CD14-positive monocyte (primary cell): ENCODE measurements around the gene ARSK. TPM values are rescaled to one million over a fixed set of nuclear protein-coding genes. Genes with fewer than 3 reads are reported as not detected.

Experiments
- DNase-seq, 3 donors: peaks; one replicate each; pipeline ENCODE4 v3.0.0-alpha.2; 2011 to 2022
- H2AFZ ChIP-seq: 2 replicates; pipeline ENCODE4 v1.6.0; 2012; ENCODE audit warnings: mild to moderate bottlenecking, low read depth, low read length, inconsistent platforms; ENCODE audit not compliant: insufficient read depth, poor library complexity, severe bottlenecking
- H3K27ac ChIP-seq, 2 donors: 1 replicate in 1 of 2; 2 replicates in 1 of 2; pipeline ENCODE4 v1.5.1; 2012 to 2013; ENCODE audit warnings: low read length in 2 of 2, control low read depth in 1 of 2, inconsistent platforms in 1 of 2, low read depth in 1 of 2, mild to moderate bottlenecking in 1 of 2
- H3K27me3 ChIP-seq, 2 donors: one replicate each; pipeline versions ENCODE4 v1.6.0 to v1.6.1; 2011 to 2013; ENCODE audit warnings: low read length in 2 of 2; ENCODE audit not compliant: control insufficient read depth in 2 of 2, insufficient read depth in 2 of 2
- H3K36me3 ChIP-seq, 2 donors: replicated peaks in 1 of 2; 1 replicate in 1 of 2; 2 replicates in 1 of 2; pipeline versions ENCODE4 v1.5.1 to v1.6.1; 2012 to 2013; ENCODE audit warnings: low read length in 2 of 2, control low read depth in 1 of 2, inconsistent platforms in 1 of 2, mild to moderate bottlenecking in 1 of 2; ENCODE audit not compliant: insufficient read depth in 2 of 2, control insufficient read depth in 1 of 2
- H3K4me1 ChIP-seq, 2 donors: 1 replicate in 1 of 2; 2 replicates in 1 of 2; pipeline versions ENCODE4 v1.5.1 to v1.6.1; 2012 to 2013; ENCODE audit warnings: low read length in 2 of 2, control low read depth in 1 of 2, inconsistent platforms in 1 of 2, mild to moderate bottlenecking in 1 of 2, moderate library complexity in 1 of 2; ENCODE audit not compliant: insufficient read depth in 2 of 2, control insufficient read depth in 1 of 2
- H3K4me2 ChIP-seq: replicated peaks from 2 replicates; pipeline ENCODE3; 2012; ENCODE audit warnings: low read length, moderate library complexity, mild to moderate bottlenecking; ENCODE audit not compliant: poor library complexity, severe bottlenecking; ENCODE audit errors: extremely low read depth
- H3K4me3 ChIP-seq, 3 experiments: fragments of 200-600 bp in 1 of 3; sonication (generic) in 1 of 3; replicated peaks in 1 of 3; 1 replicate in 2 of 3; 2 replicates in 1 of 3; pipeline ENCODE4 v1.5.1; 2011 to 2013; ENCODE audit warnings: low read length in 3 of 3, mild to moderate bottlenecking in 3 of 3, control low read depth in 2 of 3, low read depth in 2 of 3, inconsistent platforms in 1 of 3, moderate library complexity in 1 of 3
- H3K79me2 ChIP-seq: 2 replicates; pipeline ENCODE4 v1.6.0; 2012; ENCODE audit warnings: mild to moderate bottlenecking, control low read depth, inconsistent platforms, low read length, moderate library complexity; ENCODE audit not compliant: insufficient read depth
- H3K9ac ChIP-seq: 2 replicates; pipeline ENCODE4 v1.6.0; 2017; ENCODE audit warnings: low read length, mild to moderate bottlenecking; ENCODE audit not compliant: insufficient read depth, poor library complexity, severe bottlenecking
- H3K9me3 ChIP-seq, 2 donors: replicated peaks in 1 of 2; 1 replicate in 1 of 2; 2 replicates in 1 of 2; pipeline versions ENCODE4 v1.5.1 to v1.6.1; 2012 to 2013; ENCODE audit warnings: low read length in 2 of 2, control low read depth in 1 of 2; ENCODE audit not compliant: control insufficient read depth in 1 of 2, insufficient read depth in 1 of 2
- H4K20me1 ChIP-seq: 2 replicates; pipeline ENCODE4 v1.6.0; 2012; ENCODE audit warnings: mild to moderate bottlenecking, low read length, control low read depth, moderate library complexity; ENCODE audit not compliant: insufficient read depth
- H3K27ac Mint-ChIP-seq, 7 donors: one replicate each; pipeline ENCODE4 v1.8.0; 2020; ENCODE audit warnings: mild to moderate bottlenecking in 7 of 7, mixed read lengths in 7 of 7, moderate library complexity in 6 of 7, inconsistent platforms in 2 of 7
- H3K27me3 Mint-ChIP-seq, 3 donors: one replicate each; pipeline ENCODE4 v1.8.0; 2021 to 2022; ENCODE audit warnings: low read depth in 3 of 3, mild to moderate bottlenecking in 3 of 3, mixed read lengths in 3 of 3, moderate library complexity in 3 of 3, inconsistent platforms in 1 of 3
- H3K36me3 Mint-ChIP-seq, 2 donors: one replicate each; pipeline ENCODE4 v1.8.0; 2020; ENCODE audit warnings: mixed read lengths in 2 of 2, inconsistent platforms in 1 of 2, mild to moderate bottlenecking in 1 of 2
- H3K4me1 Mint-ChIP-seq: one replicate; pipeline ENCODE4 v1.8.0; 2020; ENCODE audit warnings: mild to moderate bottlenecking, mixed read lengths
- H3K4me3 Mint-ChIP-seq, 2 donors: one replicate each; pipeline ENCODE4 v1.8.0; 2020; ENCODE audit warnings: mild to moderate bottlenecking in 2 of 2, mixed read lengths in 2 of 2, moderate library complexity in 1 of 2
- H3K9me3 Mint-ChIP-seq, 7 donors: one replicate each; pipeline ENCODE4 v1.8.0; 2020 to 2022; ENCODE audit warnings: mixed read lengths in 7 of 7, mild to moderate bottlenecking in 6 of 7, moderate library complexity in 6 of 7, inconsistent platforms in 2 of 7
- WGBS: methylation state at CpG from one replicate; pipeline ENCODE4 v1.1.5; 2013; ENCODE audit warnings: missing lambda C conversion rate; ENCODE audit not compliant: insufficient coverage; 5-methylcytosine and 5-hydroxymethylcytosine counted together
- intact Hi-C, 2 donors: fragments of 100-400 bp; cut with micrococcal nuclease; formaldehyde crosslinking; loops; one replicate each; pipeline versions ENCODE4 v1.15.0 to v1.15.1; 2023
- polyA plus RNA-seq, 3 donors: library from polyadenylated mRNA; depleted of rRNA in 1 of 3; unstranded in 2 of 3; stranded (reverse) in 1 of 3; fragments of 300-500 nt in 2 of 3; fragments of >200 nt in 1 of 3; fragmentation: Illumina TruSeq in 2 of 3; gene quantifications; 1 replicate in 2 of 3; 2 replicates in 1 of 3; pipeline ENCODE4 v1.2.3, GENCODE V29; 2012 to 2021
- TF ChIP-seq, protein P1 (sequence below): fragments of 200-600 bp; IDR thresholded peaks from one replicate; pipeline ENCODE4 v1.8.0; 2022; ENCODE audit warnings: antibody characterized with exemption, mild to moderate bottlenecking

ARSK gene
- polyA plus RNA-seq, 3 donors, result 0.67 to 1.3 (median 1.3) TPM

DNA sequence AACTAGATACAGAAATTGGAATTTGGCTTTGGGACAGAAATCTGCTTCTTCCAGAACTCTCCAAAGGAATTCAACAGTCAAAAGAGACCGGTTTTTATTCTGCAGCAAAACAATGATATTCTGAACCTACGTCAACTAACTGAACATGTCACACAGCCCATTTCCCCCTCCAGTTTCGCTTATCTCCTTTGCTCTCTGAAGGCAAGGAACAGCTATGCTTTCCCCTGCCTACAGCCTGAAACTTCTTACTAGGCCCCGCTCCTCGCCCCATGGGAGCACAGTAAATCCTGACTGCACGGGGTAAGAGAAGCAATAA lies 612 bp upstream of the ARSK start:
- 0% methylated on average over 2 of the region's 6 CpGs for WGBS
- no peaks in the 10 kb centered on the region for H3K27me3 ChIP-seq
- Mint-ChIP-seq H3K4me3 (peak overlapping the region; percentile 92 to 96), H3K27me3 (no peaks in the 10 kb centered on the region), H3K9me3 (no peaks in the 10 kb centered on the region), H3K4me1 (peaks cover 29% of the 10 kb centered on the region), H3K27ac (peak overlapping the region; percentile 82 to 98 (median 90)), H3K36me3 (peaks cover 14 to 21% of the 10 kb centered on the region in 2 donors)
- H3K4me1 ChIP-seq, result peaks cover 20 to 25% of the 10 kb centered on the region in 2 donors
- TF ChIP-seq, protein P1, sequence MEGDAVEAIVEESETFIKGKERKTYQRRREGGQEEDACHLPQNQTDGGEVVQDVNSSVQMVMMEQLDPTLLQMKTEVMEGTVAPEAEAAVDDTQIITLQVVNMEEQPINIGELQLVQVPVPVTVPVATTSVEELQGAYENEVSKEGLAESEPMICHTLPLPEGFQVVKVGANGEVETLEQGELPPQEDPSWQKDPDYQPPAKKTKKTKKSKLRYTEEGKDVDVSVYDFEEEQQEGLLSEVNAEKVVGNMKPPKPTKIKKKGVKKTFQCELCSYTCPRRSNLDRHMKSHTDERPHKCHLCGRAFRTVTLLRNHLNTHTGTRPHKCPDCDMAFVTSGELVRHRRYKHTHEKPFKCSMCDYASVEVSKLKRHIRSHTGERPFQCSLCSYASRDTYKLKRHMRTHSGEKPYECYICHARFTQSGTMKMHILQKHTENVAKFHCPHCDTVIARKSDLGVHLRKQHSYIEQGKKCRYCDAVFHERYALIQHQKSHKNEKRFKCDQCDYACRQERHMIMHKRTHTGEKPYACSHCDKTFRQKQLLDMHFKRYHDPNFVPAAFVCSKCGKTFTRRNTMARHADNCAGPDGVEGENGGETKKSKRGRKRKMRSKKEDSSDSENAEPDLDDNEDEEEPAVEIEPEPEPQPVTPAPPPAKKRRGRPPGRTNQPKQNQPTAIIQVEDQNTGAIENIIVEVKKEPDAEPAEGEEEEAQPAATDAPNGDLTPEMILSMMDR, result no peak
- peaks cover 4% of the 10 kb centered on the region for H4K20me1 ChIP-seq
- intact Hi-C loops, result loop anchor here in 1 of 2 donors (5.0 kb wide), 1 partner anchor 93 kb away; the partner anchor contains the start of gene RFESD
- peak overlapping the region; percentile 94 for H2AFZ ChIP-seq
- peaks cover 7 to 18% of the 10 kb centered on the region in 2 donors for H3K36me3 ChIP-seq
- no peak for DNase-seq
- H3K27ac ChIP-seq, result peak overlapping the region; percentile 71 to 75
- peak overlapping the region; percentile 60 to 85 (median 65) for H3K4me3 ChIP-seq
- peak overlapping the region; percentile 67 for H3K9ac ChIP-seq
- H3K79me2 ChIP-seq, result peaks cover 29% of the 10 kb centered on the region
- H3K4me2 ChIP-seq, result peak overlapping the region; percentile 90
- H3K9me3 ChIP-seq, result no peaks in the 10 kb centered on the region

DNA sequence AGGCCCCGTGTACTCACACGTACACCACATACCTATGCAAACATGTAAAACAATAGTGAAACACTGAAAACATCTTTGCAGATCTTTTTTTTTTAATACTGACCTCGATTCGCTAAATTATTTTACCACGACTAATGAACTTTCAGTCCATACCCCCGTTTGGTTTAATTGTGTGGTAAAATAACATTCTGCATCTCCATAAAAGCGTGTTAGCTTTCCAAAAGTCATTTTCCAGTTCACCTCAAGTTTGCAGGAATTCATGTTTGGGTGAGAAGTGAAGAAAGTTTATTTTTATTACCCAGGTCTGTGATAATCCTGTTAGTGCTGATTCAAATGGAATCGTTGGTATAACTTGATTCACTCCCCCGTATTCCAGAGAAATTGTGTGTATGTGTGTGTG lies 652 bp downstream of the ARSK start:
- Histone ChIP-seq H3K9me3 (no peaks in the 10 kb centered on the region), H4K20me1 (peaks cover 4% of the 10 kb centered on the region), H3K27me3 (no peaks in the 10 kb centered on the region), H3K36me3 (peaks cover under 1 to 6% of the 10 kb centered on the region in 2 donors), H3K4me2 (peak overlapping the region; percentile 90), H3K4me3 (peak overlapping the region; percentile 60 to 85 (median 65)), H3K27ac (peak overlapping the region; percentile 71 to 75), H2AFZ (peak overlapping the region; percentile 94), H3K9ac (peak overlapping the region; percentile 67), H3K79me2 (peaks cover 25% of the 10 kb centered on the region), H3K4me1 (peaks cover 20 to 25% of the 10 kb centered on the region in 2 donors)
- Mint-ChIP-seq H3K4me3 (peak overlapping the region; percentile 92 to 96), H3K9me3 (no peaks in the 10 kb centered on the region), H3K27ac (peak overlapping the region in 5 of 7 donors; percentile 82 to 94 (median 90)), H3K36me3 (peaks cover 6 to 13% of the 10 kb centered on the region in 2 donors), H3K4me1 (peaks cover 29% of the 10 kb centered on the region), H3K27me3 (no peaks in the 10 kb centered on the region)
- 0% methylated on average over 2 of the region's 9 CpGs for WGBS
- intact Hi-C loops, result loop anchor here in 1 of 2 donors (5.0 kb wide), 1 partner anchor 292 kb away; no protein-coding TSS in a partner anchor
- TF ChIP-seq, protein P1, result no peak
- no peak for DNase-seq
